ENCODE results near the gene SCN10A. TPM values are rescaled to one million over a fixed set of nuclear protein-coding genes. Genes with fewer than 3 reads are reported as not detected.
A peak's percentile ranks its signal among the peaks of the same experiment; 100 is the strongest.

Gene SCN10A
- total RNA-seq, 1 experiment from 2014 or later, result not detected

GRCh38 chr3:38657369-38657768, 158.6 kb downstream of the SCN10A start:
- H3K4me1 Mint-ChIP-seq (ENCODE audit: insufficient read depth, unreplicated experiment), result no peaks in the 10 kb centered on the region
- TF ChIP-seq CTCF (IDR thresholded peaks at IDR 0.05; ENCODE audit: unreplicated experiment), result no peak
- DNase-seq (ENCODE audit: unreplicated experiment), result no peak
- no peaks in the 10 kb centered on the region for H3K36me3 Mint-ChIP-seq (ENCODE audit: insufficient read depth, unreplicated experiment)
- no TSS peak for BruUV-seq (replicated peaks)
- POLR2A ChIA-PET, result no interaction called here
- peaks cover 30% of the 10 kb centered on the region for H3K27me3 Mint-ChIP-seq (ENCODE audit: insufficient read depth, unreplicated experiment)
- CTCF ChIA-PET, result interaction anchor here (0.6 to 7.7 kb wide), 7 partner anchors 11 to 634 kb away, joined by 3 to 239 read pairs (median 7); no protein-coding TSS in a partner anchor
- intact Hi-C loops (cut with micrococcal nuclease), result loop anchor here (10.0 kb wide), 1 partner anchor 347 kb away; no protein-coding TSS in a partner anchor
- peaks cover 3% of the 10 kb centered on the region for H3K9me3 Mint-ChIP-seq (ENCODE audit: unreplicated experiment)
- no peak overlapping the region for H3K4me3 Mint-ChIP-seq (ENCODE audit: unreplicated experiment)
- no peak overlapping the region for H3K27ac Mint-ChIP-seq (ENCODE audit: low read depth, unreplicated experiment)

- CTCF ChIA-PET, result interaction anchor here (0.6 to 7.7 kb wide), 25 partner anchors 9 to 938 kb away, joined by 3 to 239 read pairs (median 4); partner anchors contain the start of gene EXOG
- H3K27me3 Mint-ChIP-seq (ENCODE audit: insufficient read depth, unreplicated experiment), result peaks cover 30% of the 10 kb centered on the region
- DNase-seq (ENCODE audit: unreplicated experiment), result peak; percentile 53
Observed at GRCh38 chr3:38655708-38656300, 160.2 kb downstream of the SCN10A start.

GRCh38 chr3:38653685-38654537, 162.1 kb downstream of the SCN10A start:
- Mint-ChIP-seq H3K4me1 (ENCODE audit: insufficient read depth, unreplicated experiment) (no peaks in the 10 kb centered on the region), H3K36me3 (ENCODE audit: insufficient read depth, unreplicated experiment) (no peaks in the 10 kb centered on the region), H3K9me3 (ENCODE audit: unreplicated experiment) (peaks cover 7% of the 10 kb centered on the region), H3K27me3 (ENCODE audit: insufficient read depth, unreplicated experiment) (peaks cover 21% of the 10 kb centered on the region), H3K27ac (ENCODE audit: low read depth, unreplicated experiment) (no peak overlapping the region), H3K4me3 (ENCODE audit: unreplicated experiment) (no peak overlapping the region)
- CTCF ChIA-PET, result interaction anchor here (0.6 to 7.7 kb wide), 7 partner anchors 7 to 393 kb away, joined by 3 to 239 read pairs (median 5); no protein-coding TSS in a partner anchor
- BruUV-seq (replicated peaks), result no TSS peak
- DNase-seq (ENCODE audit: unreplicated experiment), result no peak
- TF ChIP-seq CTCF (IDR thresholded peaks at IDR 0.05; ENCODE audit: unreplicated experiment), result no peak
- POLR2A ChIA-PET, result no interaction called here
- intact Hi-C loops (cut with micrococcal nuclease), result loop anchor here (10.0 kb wide), 1 partner anchor 351 kb away; no protein-coding TSS in a partner anchor

More at GRCh38 chr3:38655708-38656300, 160.2 kb downstream of the SCN10A start:
- no peaks in the 10 kb centered on the region for H3K4me1 Mint-ChIP-seq (ENCODE audit: insufficient read depth, unreplicated experiment)
- H3K27ac Mint-ChIP-seq (ENCODE audit: low read depth, unreplicated experiment), result no peak overlapping the region
- intact Hi-C loops (cut with micrococcal nuclease), result loop anchor here (1.0 to 10.0 kb wide), 3 partner anchors 135 to 349 kb away; partner anchors contain the start of gene EXOG
- peaks cover 7% of the 10 kb centered on the region for H3K9me3 Mint-ChIP-seq (ENCODE audit: unreplicated experiment)
- POLR2A ChIA-PET, result interaction anchor here (0.8 kb wide), 1 partner anchor 14 kb away, joined by 3 read pairs; no protein-coding TSS in a partner anchor
- no TSS peak for BruUV-seq (replicated peaks)
- TF ChIP-seq CTCF (IDR thresholded peaks at IDR 0.05; ENCODE audit: unreplicated experiment), result peak; percentile 49
- no peaks in the 10 kb centered on the region for H3K36me3 Mint-ChIP-seq (ENCODE audit: insufficient read depth, unreplicated experiment)
- no peak overlapping the region for H3K4me3 Mint-ChIP-seq (ENCODE audit: unreplicated experiment)

- BruUV-seq (replicated peaks), result no TSS peak
- no peak for DNase-seq (ENCODE audit: unreplicated experiment)
- Mint-ChIP-seq H3K4me1 (ENCODE audit: insufficient read depth, unreplicated experiment) (no peaks in the 10 kb centered on the region), H3K27ac (ENCODE audit: low read depth, unreplicated experiment) (no peak overlapping the region), H3K9me3 (ENCODE audit: unreplicated experiment) (peaks cover 7% of the 10 kb centered on the region), H3K27me3 (ENCODE audit: insufficient read depth, unreplicated experiment) (peaks cover 15% of the 10 kb centered on the region), H3K36me3 (ENCODE audit: insufficient read depth, unreplicated experiment) (no peaks in the 10 kb centered on the region), H3K4me3 (ENCODE audit: unreplicated experiment) (no peak overlapping the region)
- intact Hi-C loops (cut with micrococcal nuclease), result loop anchor here (10.0 kb wide), 1 partner anchor 352 kb away; no protein-coding TSS in a partner anchor
- ChIA-PET CTCF (interaction anchor here (0.6 to 7.7 kb wide), 8 partner anchors 9 to 639 kb away, joined by 3 to 239 read pairs (median 5); no protein-coding TSS in a partner anchor), POLR2A (no interaction called here)
- TF ChIP-seq CTCF (IDR thresholded peaks at IDR 0.05; ENCODE audit: unreplicated experiment), result no peak
Observed at GRCh38 chr3:38652934-38653333, 163.1 kb downstream of the SCN10A start.
